Suppressor macrophage (primary cell): Measurements from ENCODE around the gene CEP104.

ENCODE experiments used
- DNase-seq, 4 experiments: peaks; one replicate each; pipeline ENCODE4 v3.0.0-alpha.2; 2020 to 2022

Gene CEP104

DNA sequence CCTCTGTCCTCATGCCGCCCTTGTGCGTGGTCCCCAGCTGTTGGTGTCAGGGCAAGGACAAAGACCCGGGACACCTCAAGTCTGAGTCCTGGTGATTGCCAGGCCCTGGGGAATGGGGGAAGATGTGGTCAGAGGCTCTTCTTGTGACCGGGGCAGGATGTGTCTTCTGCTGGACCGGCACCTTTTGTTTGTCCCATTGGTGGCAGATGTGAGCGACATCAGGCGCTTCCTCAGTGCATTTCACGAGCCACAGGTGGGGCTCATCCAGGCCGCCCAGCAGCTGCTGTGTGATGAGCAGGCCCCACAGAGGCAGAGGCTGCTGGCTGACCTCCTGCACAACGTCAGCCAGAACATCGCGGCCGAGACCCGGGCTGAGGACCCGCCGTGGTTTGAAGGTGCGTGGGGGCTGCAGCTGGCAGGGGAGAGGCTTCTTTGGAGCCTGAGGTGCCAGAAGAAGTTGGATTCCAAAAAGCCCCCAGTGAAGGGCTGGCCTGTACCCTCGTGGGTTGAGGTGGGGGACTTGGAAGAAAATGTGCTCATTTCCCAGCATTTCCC, 8.7 kb upstream of the CEP104 start:
- no peak for DNase-seq

DNA sequence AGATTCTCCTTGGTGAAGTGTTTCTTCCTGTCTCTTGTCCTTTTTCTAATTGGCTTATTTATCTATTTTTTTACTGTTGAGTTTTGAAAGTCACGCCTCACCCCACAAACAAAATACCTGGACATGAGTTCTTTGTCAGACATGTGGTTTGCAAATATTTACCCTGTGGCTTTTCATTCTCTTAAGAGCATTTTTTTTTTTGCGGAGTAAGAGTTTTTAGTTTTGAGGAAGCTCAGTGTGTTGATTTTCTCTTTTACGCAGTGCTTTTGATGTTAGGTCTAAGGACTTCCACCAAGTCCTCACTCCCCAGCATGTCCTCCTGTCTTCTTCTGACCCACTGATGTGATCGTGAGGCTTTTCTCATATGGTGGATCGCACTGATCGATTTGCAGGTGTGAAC, 7.9 kb upstream of the CEP104 start:
- DNase-seq = no peak

DNA sequence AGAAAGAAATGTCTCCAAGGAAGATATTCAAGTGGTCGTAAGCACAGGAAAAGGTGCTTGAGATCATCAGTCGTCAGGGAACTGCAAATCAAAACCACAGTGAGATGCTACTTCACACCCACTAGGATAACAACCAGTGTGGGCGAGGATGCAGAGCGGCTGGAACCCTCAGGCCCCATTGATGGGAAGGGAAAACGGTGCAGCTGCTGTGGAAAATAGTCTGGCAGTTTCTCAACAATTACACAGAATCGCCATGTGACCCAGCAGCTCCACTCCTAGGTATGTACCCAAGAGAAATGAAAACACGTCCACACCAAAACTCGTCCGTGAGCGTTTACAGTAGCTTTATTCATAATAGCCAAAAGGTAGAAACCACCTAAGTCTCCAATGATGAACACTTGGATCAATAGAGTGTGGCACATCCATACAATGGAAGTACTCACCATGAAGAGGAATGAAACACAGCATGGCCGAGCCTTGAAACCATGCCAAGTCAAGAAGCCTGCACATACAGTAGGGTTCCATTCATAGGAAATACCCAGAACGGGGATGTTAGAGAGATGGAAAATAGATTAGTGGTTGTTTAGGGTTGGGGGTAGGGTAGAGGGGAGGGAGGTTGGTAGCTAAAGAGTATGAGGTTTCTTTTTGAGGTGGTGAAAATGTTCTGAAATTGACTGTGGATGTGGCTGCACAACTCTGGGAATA, 6.4 kb upstream of the CEP104 start:
- DNase-seq = no peak

DNA sequence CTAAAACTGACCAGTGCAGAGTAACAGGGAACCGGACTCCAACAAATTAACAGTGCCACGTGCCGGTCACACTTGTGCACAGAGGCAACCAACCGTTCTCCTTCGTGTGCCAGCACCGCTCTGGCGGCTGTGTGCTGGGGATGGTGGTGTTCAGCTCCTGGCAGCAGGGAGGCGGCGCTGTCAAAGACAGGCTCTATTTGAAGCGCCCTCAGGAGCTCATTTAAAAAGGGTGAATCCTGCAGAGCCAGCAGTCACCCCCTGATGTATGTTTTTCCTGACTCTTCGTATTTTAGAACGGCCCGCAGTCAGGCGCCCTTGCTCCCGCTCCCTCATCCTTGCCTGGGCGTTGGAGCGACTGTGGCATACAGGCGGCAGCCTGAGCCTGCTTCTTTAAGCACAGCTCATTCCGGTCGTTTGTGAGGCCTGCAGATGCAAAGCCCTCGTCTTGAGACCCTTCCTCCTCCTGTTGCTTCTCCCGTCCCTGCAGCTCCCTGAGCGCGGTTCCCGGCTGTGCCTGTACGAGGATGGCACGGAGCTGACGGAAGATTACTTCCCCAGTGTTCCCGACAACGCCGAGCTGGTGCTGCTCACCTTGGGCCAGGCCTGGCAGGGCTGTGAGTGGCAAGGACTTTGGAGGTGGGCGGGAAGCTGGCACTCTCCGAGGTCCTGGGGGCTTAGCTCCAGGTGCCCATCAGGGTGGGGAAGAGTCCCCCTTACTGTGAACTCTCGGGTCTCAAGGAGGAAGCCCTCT, 1.4 kb upstream of the CEP104 start:
- peak in 3 of 4 experiments; percentile 17 to 34 (median 21) for DNase-seq

DNA sequence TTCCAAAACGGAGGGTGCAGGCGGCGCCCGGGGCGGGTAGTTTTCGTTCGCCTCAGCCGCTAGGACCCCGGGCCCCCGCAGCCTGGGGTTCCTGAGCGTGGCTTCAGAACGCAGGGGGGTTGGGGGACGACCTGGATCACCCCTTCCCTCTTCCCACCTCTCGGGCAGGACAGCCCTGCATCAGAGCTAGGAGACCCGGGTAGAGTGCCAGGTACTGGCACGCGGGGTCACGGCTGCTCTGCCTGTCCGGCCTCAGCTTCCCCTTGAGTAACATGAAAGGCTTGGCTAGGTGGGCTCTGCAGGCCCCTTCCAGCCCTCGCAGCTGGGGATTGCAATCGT, 749 bp upstream of the CEP104 start:
- no peak for DNase-seq

DNA sequence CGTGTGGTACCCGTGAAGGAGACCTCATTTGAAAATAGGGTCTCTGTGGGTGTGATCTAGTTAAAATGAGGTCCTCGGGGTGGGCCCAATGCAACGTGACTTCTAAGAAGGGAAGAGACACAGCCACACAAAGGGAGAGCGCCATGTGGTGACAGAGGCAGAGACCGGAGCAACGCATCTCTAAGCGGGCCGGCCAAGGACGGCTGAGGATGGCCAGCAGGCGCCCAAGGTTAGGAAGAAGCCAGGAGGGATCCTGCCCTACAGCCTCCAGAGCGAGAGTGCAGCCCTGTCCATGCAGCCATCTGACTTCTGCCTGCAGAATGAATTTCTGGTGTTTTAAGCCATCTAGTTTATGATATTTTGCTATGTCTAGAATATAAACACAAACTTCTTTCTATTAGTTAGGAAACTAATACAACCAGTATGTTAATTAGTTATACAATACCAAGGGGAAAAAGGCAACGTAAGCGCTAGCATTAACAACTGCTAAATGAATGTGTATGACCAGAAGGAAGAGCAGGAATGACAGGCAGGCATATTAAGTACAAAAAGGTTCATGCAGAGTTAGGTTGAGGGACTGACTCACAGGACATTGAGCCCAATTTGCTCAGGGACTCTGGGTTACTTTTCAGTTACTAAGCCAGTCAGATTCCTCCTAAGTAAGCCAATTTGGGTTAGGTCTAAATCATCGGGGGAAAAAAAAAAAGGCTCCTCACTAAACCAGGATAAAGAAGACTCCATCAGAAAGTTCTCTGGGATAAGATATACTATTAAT, 4.1 kb downstream of the CEP104 start:
- DNase-seq = no peak

DNA sequence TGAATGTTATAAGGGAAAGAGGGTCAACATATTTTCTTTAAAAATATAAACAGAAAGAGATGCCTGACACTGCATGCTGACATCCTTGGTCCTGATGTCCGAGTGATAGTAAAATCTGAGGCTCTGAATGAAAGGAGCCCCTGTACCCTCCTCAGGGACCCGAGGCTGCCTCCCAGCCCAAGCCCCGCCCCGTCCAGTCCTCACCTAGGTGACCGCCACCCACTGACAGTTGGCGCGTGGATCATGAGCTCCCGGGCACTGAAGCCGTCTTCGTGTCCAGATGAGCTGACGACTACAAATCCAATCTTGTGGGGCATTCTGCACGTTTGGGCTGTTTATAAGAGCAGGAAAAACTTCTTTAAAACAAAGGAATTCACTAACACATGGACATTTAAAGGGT, 4.9 kb downstream of the CEP104 start:
- DNase-seq = no peak

DNA sequence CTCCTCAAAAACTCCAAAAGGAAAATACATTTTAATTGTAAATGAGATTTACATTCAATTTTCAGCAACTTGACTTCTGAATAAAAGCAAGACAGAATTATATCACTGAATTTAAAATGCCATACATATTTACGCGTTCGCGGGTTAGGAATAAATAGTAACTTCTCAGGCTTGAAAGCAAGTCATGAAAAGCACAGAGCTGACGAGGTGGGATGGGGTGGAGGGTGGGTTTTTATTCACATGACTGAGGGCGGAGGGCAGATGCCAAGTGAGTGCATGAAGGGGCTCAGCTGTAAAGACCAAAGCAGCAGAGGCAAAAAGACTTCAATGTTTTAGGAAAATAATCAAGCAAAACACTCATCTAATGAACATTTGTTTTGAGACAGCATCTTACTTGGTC, 5.7 kb downstream of the CEP104 start:
- no peak for DNase-seq

DNA sequence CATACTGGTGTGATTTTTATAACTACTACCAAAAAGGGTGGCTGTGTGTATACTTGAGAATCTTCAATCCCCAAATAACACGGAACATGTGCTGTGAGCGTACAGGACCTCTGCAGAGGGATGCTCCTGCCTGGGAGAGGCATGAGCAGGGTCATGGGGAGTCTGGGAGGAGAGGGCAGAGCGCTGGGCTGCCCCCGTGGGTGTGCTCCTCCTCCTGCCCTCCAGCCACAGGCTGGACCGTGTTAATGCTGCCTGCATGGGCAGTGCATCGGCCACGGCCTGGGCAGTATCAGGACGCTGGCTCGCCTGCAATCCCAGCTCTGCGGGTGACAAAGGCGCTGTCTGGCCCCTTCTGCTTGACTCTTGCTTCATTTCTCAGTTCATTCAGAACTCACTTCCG, 6.2 kb downstream of the CEP104 start:
- no peak for DNase-seq

DNA sequence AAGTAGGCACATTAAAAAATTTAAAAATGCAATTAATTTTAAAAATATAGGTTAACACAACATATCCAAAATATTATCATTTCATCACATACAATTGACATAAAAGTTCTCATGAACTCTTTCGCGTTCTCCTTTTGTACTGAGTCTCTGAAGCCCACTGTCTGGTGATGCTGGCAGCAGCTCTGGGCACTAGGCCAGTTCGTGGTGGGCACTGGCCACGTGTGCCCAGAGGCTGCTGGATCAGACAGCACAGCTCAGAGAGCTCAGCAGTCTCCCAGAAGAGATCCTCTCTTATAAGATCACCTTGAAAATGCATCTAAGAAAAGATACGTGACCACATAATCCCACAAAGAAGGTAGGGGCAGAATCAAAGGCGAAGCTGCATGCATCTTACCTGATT, 9.9 kb downstream of the CEP104 start:
- no peak for DNase-seq

DNA sequence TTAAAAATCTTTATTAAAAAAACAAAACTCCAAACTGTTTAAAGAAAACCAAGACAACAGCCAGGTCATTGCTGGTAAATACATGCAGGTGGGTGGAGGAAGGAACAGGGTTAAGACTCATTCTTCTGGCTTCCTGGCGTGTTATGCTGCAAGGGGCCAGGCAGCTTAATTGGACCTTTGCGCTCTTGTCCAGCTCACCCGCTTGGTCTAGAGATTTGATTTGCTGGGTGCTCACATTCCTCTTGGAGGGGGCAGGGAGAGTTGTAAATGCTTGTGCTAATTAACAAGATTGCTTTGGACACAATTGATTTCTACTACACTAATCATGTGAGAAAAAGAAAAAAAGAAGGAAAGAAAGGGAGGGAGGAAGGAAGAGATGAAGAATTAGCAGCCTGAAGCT, 10.5 kb downstream of the CEP104 start:
- no peak for DNase-seq

DNA sequence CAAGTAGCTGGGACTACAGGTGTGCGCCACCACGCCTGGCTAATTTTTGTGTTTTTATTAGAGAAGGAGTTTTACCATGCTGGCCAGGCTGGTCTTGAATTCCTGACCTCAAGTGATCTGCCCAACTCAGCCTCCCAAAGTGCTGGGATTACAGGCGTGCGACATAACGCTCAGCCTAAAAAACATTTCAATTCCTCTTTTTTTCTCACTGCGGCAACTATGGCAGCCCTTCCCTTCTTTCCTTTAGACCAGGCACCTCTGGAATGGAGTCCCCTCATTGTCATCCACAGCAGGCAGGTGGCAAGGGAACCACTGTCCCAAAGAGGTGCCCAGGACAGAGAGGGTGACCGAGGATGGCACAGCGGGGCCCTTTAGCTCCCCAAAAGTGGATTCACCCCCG, 14.1 kb downstream of the CEP104 start:
- peak; percentile 35 to 68 (median 51) for DNase-seq

DNA sequence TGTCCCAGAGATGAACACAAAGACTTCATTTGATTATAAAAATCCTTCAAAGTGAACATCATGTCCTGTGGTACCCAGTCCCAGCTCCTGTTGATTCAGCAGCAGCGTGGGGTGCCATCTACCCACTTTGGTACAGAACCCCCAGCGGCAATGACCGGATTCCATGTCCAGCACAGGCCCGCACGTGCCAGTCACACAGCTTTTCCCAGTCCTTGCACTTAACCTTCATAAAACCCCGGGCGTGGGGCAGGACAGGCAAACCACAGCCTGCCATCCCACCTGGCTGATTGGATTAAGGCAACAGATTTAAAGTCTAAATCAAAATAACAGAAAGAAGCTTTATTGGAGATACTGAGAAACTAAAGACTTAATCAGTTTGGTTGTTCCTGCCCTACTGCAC, 15.5 kb downstream of the CEP104 start:
- DNase-seq = no peak

DNA sequence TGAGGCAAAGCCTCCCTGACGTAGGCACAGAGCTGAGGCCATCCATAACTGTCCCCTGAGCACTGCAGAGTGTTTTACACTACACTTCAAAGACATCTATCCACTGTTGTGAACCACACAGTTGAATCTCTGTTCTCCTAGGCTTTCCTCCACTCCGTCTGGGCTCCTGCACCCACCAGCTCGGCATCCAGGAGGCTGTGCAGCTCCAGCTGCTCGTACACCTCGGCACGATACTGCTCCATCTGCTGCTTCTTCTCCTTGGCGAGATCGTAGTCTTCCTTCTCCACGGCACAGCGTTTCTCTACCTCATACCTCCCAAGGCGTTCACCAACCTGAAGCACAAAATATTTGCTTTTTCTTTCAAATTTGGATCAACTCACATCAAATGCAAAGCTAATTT, 18.2 kb downstream of the CEP104 start:
- DNase-seq = no peak

DNA sequence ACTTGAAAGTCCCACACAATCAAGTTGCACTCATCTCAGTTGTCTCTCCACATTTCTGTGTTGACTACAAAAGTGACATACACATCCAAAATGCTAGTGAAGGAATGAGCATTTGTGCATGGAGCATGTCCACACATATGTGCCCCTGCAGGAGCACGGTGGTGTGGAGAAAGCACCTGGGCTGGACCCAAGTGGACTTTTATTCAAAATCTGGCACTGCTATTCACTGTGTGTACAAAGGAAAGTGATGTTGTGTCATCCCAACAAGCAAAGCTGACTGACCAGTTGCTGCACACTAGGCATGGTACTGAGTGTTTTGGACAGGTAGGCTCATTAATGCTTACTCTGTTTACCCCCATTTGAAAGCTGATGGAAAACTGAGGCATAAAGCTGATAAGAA, 19.3 kb downstream of the CEP104 start:
- no peak for DNase-seq

DNA sequence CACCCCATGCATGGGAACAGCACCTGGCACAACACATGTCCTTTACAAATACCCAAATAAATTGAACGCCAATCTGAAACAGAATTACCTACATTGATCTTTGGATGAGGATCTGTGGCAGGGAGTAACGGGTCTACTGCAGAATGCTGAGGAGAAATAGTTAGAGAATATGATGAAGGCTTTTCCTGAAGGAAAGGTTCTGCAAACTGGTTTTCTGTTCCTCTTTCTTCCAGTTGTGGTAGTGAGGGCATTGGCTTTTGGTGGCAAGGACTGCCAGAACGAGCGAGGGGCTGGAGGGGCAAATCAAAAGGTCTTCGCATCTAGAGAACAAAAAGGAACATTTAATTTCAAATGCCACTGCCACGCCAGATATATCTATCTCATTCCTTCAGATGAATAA, 19.8 kb downstream of the CEP104 start:
- no peak for DNase-seq

DNA sequence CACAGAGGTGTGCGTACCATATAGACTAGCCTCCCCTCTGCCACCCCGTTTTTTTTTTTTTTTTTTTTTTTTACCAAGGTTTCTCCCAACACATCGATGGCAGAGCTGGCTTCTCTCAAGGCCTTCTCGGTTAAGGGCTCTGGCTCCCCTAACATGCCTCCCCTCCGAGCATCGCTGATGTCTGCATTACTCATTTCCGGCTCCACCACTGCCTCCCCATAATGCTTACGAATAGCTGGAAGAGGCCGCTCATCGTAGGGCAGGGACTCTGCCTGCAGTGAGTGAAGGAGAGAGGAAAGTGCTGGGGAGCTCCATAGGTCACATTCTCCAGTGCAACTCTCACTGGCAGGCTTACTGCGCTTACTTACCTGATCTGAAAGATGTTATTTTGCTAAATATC, 20.6 kb downstream of the CEP104 start:
- no peak for DNase-seq

DNA sequence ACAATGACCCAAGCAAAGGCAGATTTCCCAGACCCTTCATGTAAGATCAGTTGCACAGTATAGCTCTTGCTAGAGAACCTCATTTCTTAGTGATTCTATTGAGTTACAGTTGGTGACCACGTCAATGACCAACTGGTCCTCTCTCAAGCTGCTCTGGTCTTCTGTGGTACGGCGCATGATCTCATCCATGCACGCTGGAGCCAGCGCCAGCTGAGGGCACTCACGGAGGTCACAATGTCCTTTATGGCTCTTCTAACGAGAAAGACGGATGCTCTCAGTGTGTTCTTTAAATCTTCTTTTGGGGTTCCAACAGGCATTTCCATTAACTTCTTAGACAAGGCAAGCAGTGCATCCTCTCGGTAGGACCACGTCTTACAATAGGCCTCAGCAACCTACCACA, 22.3 kb downstream of the CEP104 start:
- DNase-seq = no peak

DNA sequence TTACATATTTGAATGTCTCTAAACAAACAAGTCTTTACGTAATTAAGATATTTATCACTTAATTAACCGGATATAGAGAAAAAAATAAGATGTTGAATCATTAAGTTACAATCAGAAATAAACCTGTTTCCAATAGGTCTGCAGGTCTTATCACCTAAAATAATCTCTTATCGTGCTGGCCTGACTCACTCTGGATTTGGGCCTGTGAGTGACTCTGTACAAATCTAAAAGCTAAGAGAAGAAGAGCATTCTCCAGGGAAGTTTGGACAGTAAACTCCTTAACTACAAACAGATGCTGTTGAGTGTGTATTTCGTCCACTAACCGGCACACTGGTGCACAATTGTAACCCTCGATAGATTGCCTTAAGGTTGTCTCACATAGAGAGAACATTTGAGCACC, 25.3 kb downstream of the CEP104 start:
- DNase-seq = no peak

DNA sequence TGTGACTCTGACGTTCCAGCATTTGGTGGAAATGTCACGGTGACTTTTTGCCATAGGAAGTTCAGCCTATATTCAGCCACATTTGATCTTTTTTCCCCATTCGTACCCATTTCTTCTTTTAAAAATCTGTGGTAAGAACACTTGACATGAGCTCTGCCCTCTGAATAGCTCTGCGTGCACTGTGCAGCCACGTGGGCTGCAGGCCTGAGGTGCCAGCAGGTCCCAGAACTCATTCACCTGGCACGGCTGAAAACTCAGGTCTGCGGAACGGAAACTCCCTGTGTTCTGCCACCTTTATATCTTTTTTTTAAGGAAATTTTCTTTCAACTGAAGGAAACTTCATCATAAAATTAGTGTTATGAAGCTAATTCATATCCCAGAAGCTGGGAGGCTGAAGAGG, 28.6 kb downstream of the CEP104 start:
- no peak for DNase-seq

DNA sequence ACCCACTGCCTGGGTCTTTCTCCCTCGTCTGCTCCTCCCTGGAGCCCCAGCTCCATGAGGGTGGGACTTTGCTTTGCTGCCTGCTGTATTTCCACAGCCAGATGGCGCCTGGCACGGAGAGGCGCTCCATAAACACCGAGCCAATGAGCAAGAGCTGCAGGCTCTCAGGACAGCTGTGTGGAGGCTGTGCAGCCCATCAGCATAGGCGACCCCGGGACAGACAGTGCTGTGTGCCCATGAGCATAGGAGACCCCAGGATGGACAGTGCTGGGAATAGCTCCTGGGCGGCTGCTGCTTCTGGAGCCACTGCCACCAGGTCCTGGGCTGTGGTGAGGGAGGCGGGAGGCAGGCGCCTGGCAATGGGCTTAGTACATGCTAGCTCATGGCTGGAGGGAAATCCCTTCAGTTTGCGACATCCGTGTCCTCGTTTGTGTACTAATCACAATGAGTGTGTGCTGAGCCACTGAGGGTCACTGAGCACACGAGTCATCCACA, 29.2 kb downstream of the CEP104 start:
- peak in 1 of 4 experiments; percentile 6 for DNase-seq

DNA sequence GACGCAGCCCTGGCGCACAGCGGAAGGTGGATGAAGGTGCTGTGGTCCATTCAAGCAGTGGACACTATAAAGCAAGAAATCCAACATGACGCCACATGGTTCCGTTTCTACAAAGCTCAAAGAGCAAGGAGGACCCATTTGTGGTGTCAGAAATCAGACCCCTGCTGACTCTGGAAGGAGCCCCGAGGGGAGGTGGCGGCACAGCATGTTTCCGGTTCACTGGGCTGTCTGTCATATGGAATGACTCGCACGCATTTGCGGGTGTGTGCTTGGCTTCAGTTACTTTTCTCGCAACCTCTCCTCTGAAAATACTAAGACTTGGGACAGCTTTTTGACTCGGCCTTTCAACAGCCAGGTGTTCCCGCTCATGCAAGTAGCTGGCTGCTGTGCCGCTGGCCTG, 31.7 kb downstream of the CEP104 start:
- DNase-seq = no peak

DNA sequence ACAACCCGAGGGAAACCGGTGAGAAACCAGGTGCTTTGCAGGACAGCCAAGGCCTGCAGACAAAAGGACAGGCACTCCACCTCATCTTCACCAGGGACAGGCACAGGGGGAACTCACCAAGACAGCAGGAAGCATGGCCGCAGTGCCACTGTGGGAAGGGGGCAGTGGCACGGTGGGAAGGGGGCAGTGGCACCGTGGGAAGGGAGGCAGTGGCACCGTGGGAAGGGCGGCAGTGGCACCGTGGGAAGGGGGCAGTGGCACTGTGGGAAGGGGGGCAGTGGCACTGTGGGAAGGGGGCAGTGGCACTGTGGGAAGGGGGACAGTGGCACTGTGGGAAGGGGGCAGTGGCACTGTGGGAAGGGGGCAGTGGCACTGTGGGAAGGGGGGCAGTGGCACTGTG, 32.4 kb downstream of the CEP104 start:
- no peak for DNase-seq
